Epithelial cell of prostate (primary cell): ENCODE measurements around the gene EPAS1.

Experiments
- DNase-seq: peaks from one replicate; pipeline ENCODE4 v3.0.0-alpha.2; 2011; ENCODE audit warnings: low read depth, low spot score
- H3K27ac ChIP-seq: fragments of 450-650 bp; 2 replicates; pipeline ENCODE4 v1.5.1; 2017; ENCODE audit warnings: mild to moderate bottlenecking

EPAS1 gene

GRCh38 chr2:46273225-46273863 is 23.9 kb upstream of the EPAS1 start:
- no peak overlapping the region for H3K27ac ChIP-seq
- DNase-seq: no peak

- H3K27ac ChIP-seq: no peak overlapping the region
These were observed 23.3 kb upstream of the EPAS1 start for GRCh38 chr2:46273919-46274318.

GRCh38 chr2:46274586-46274985 is 22.6 kb upstream of the EPAS1 start:
- H3K27ac ChIP-seq: no peak overlapping the region
- DNase-seq: no peak

More at GRCh38 chr2:46273919-46274318, 23.3 kb upstream of the EPAS1 start:
- no peak for DNase-seq

GRCh38 chr2:46275995-46276394 is 21.2 kb upstream of the EPAS1 start:
- no peak for DNase-seq
- H3K27ac ChIP-seq: no peak overlapping the region

GRCh38 chr2:46276642-46277041 is 20.6 kb upstream of the EPAS1 start:
- no peak overlapping the region for H3K27ac ChIP-seq

GRCh38 chr2:46277431-46278190 is 19.6 kb upstream of the EPAS1 start:
- DNase-seq: no peak
- H3K27ac ChIP-seq: no peak overlapping the region

More at GRCh38 chr2:46276642-46277041, 20.6 kb upstream of the EPAS1 start:
- no peak for DNase-seq

GRCh38 chr2:46278952-46279351 is 18.3 kb upstream of the EPAS1 start:
- DNase-seq: no peak
- no peak overlapping the region for H3K27ac ChIP-seq

GRCh38 chr2:46281939-46282338 is 15.3 kb upstream of the EPAS1 start:
- no peak for DNase-seq
- no peak overlapping the region for H3K27ac ChIP-seq

GRCh38 chr2:46283693-46284092 is 13.5 kb upstream of the EPAS1 start:
- no peak overlapping the region for H3K27ac ChIP-seq
- no peak for DNase-seq

GRCh38 chr2:46284260-46284659 is 12.9 kb upstream of the EPAS1 start:
- no peak for DNase-seq
- H3K27ac ChIP-seq: no peak overlapping the region

- no peak for DNase-seq
- no peak overlapping the region for H3K27ac ChIP-seq
These were observed 12.4 kb upstream of the EPAS1 start for GRCh38 chr2:46284796-46285195.

GRCh38 chr2:46286715-46287114 is 10.5 kb upstream of the EPAS1 start:
- no peak for DNase-seq
- H3K27ac ChIP-seq: no peak overlapping the region

GRCh38 chr2:46290078-46290477 is 7.1 kb upstream of the EPAS1 start:
- H3K27ac ChIP-seq: no peak overlapping the region
- no peak for DNase-seq

GRCh38 chr2:46293466-46293865 is 3.7 kb upstream of the EPAS1 start:
- DNase-seq: no peak
- no peak overlapping the region for H3K27ac ChIP-seq

- no peak for DNase-seq
- no peak overlapping the region for H3K27ac ChIP-seq
These were observed 2.9 kb upstream of the EPAS1 start for GRCh38 chr2:46294176-46294836.

- DNase-seq: no peak
- peak overlapping the region; percentile 89 for H3K27ac ChIP-seq
These were observed 879 bp upstream of the EPAS1 start for GRCh38 chr2:46296216-46296839.

GRCh38 chr2:46297546-46298271 is 502 bp downstream of the EPAS1 start:
- H3K27ac ChIP-seq: peak overlapping the region; percentile 89
- no peak for DNase-seq

- no peak for DNase-seq
- H3K27ac ChIP-seq: peak overlapping the region; percentile 89
These were observed 990 bp downstream of the EPAS1 start for GRCh38 chr2:46298272-46298521.

GRCh38 chr2:46298522-46299353 is 1.5 kb downstream of the EPAS1 start:
- peak overlapping the region; percentile 89 for H3K27ac ChIP-seq
- no peak for DNase-seq
